ENCODE data around the gene KAZALD1.

KAZALD1 gene, protein sequence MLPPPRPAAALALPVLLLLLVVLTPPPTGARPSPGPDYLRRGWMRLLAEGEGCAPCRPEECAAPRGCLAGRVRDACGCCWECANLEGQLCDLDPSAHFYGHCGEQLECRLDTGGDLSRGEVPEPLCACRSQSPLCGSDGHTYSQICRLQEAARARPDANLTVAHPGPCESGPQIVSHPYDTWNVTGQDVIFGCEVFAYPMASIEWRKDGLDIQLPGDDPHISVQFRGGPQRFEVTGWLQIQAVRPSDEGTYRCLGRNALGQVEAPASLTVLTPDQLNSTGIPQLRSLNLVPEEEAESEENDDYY

GRCh38 chr10:101061624-101062231, at the start of gene KAZALD1:
KAZALD1 (plus strand) TSS chr10:101061989; CDS start chr10:101062593, 604 bp downstream.
- no peak for DNase-seq (ENCODE audit: low read depth)

DNA sequence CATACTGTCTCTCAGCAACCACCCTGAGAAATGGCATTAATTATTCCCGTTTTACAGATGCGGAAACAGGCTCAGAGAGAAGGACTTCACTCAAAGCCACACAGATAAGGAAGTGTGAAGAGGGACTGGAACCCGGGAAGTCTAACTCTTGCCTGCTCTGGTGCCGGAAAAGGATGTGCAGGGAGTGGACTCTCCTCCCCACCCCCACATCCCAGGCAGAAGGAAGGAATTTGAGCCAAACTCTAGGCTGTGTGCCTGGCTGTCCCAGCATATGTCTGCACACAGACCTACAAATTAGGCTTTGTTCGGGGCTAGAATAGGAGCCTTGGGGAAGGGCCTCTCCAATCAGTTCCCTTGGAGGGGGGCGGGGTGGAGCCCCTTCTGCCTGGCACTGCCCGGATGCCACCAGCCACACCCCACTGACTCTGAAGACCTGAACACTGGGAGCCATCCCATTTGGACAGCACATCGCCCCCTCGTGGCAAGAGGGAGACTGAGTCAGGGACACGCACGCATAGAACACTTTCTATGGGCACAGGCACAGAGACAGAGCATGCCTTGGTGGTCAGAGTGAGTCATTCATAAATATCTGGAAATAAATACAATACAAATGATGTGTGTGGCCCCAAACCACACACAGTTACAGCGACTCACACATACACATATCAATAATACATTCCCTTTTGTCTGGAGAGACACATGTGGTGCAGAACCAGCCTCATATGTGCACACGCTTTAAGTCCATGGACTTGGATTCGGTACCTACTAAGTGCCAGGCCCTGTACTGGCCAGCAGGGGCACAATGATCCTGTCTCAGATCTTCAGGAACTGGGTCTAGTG, 49.0 kb upstream of the KAZALD1 start:
- DNase-seq (ENCODE audit: low read depth), result peak; percentile 77

GRCh38 chr10:101013365-101013825, 48.4 kb upstream of the KAZALD1 start:
- no peak for DNase-seq (ENCODE audit: low read depth)

DNA sequence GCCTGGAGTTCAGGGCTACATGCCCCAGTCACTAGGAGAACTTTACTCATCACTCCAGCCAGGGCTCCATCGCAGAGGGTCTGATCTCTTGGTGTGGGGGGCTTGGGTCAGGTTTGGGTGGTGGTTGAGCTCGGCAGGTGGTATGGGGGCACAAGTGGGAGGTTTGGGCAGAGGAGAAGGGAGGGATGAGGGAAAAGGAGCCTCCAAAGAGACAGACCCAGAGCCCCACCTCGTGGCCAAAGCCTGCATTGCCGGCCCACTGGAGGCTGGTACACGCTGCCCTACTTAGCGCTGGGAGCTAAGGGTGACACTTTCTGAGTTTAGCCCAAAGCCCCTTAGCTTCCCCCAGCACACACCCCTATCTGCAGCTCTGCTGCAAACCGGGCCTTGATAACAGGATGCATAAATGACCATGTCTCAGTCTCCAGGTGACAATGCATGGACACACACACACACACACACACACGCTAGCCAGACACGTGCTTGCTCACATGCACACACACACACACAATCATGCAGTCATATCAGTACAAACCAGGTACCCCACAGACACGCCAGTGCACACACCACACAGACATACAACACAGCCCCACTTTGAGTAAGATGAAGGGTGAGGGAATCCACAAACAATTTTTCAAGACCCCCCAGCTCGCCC, 47.4 kb upstream of the KAZALD1 start:
- DNase-seq (ENCODE audit: low read depth), result no peak

DNA sequence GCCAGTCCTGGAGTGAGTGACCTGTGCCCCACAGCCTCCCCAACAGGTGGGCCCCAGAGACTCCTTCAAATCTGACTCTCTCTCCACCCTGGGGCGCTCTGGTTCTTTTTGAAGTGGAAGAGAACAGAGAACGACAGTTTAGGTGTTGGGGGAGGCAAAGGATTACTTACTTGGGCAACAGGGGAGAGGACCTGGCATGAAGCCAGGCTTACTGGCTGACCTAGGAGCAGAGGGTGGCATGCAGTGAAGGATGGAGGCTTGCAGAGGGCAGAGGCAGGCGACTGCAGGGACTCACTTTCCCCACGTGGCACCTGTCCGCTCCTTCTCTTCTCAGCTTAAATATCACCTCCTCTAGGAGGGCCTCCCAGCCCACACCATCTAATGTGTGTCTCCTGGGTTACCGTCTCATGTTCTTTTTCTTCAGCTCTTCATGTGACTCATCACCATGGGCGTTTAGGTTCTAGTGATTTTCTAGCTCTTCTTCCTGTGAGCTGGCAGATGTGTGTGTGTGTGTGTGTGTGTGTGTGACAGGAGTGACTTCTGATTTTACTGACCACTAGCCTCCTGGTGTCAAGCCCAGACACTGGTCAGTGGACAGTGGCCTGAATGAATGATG, 46.7 kb upstream of the KAZALD1 start:
- no peak for DNase-seq (ENCODE audit: low read depth)

GRCh38 chr10:101015582-101015973, 46.2 kb upstream of the KAZALD1 start:
- no peak for DNase-seq (ENCODE audit: low read depth)

DNA sequence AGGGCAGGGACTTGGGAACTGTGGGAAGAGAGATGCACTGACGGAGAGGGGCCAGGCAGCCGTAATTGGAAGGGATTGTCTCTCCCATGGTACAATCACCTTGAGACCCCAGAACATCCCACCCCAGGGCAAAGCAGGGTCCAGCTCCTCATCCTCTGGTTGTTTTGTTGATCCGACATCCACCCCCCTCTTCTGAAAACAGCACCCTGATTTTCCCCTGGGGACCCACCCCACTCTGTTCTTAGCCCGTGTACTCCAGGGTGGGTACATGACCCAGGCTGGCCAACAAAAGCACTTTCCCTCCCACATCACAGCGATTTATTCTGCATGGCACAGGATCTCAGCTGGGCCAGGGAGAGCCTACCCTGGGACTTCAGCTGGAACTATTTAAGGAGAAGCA, 45.0 kb upstream of the KAZALD1 start:
- no peak for DNase-seq (ENCODE audit: low read depth)

- no peak for DNase-seq (ENCODE audit: low read depth)
Observed at GRCh38 chr10:101018118-101018599, 43.6 kb upstream of the KAZALD1 start.

GRCh38 chr10:101018600-101019439, 43.0 kb upstream of the KAZALD1 start:
- DNase-seq (ENCODE audit: low read depth), result peak; percentile 62

- no peak for DNase-seq (ENCODE audit: low read depth)
Observed at GRCh38 chr10:101019440-101019703, 42.4 kb upstream of the KAZALD1 start.

DNA sequence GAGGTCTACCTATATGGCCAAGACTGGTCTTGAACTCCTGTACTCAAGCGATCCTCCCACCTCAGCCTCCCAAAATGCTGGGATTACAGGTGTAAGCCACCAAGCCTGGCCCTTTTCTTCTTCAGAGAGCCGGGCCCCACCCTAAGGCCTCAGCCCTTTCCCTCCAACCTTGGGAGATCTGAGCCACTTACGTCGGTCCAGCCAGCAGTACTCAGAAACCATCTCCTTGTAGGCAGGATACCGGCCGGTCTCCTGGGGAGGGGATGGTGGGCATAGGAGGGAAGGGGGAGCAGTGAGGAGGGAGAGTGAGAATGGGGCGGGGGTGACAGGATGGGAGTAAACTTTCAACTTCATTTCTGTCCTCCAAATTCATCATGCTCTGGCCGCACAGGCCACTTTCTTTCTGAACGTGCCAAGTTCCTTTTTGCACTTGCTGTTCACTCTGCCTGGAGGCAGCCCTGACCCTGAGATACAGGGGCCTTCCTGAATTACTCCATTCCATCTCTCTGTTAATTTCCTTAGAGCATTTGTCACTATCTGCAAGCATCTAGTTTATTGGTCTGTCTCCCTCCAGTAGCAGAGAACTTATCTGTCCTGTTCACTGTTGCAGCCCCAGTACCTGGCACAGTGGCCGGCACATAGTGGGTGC, 41.2 kb upstream of the KAZALD1 start:
- DNase-seq (ENCODE audit: low read depth), result no peak

GRCh38 chr10:101021239-101021638, 40.5 kb upstream of the KAZALD1 start:
- no peak for DNase-seq (ENCODE audit: low read depth)

DNA sequence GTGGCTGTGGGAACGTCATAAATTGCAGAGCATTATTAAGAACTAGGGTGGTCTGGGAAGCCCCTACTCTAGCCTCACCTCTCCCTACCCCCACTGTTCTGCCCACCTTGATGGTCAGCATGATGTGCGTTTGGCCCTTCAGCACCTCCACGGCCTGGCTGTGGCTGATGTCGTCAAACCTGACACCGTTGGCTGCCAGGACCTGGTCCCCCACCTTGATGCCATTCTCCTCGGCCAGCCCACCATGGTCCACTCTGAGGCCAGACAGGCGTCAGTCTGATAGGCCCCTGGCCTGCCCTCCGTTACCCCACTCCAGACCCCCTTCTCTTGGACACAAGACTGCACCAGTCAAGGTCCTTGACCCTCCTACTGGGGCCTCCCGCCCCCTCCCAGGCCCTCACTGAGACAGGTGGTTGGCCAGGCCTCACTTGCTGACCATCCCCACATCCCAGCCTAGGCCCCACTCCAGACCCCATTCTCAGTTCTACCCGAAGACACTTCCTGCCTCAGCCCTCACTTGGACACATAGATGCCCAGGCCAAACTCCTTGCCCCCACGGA, 40.0 kb upstream of the KAZALD1 start:
- no peak for DNase-seq (ENCODE audit: low read depth)

DNA sequence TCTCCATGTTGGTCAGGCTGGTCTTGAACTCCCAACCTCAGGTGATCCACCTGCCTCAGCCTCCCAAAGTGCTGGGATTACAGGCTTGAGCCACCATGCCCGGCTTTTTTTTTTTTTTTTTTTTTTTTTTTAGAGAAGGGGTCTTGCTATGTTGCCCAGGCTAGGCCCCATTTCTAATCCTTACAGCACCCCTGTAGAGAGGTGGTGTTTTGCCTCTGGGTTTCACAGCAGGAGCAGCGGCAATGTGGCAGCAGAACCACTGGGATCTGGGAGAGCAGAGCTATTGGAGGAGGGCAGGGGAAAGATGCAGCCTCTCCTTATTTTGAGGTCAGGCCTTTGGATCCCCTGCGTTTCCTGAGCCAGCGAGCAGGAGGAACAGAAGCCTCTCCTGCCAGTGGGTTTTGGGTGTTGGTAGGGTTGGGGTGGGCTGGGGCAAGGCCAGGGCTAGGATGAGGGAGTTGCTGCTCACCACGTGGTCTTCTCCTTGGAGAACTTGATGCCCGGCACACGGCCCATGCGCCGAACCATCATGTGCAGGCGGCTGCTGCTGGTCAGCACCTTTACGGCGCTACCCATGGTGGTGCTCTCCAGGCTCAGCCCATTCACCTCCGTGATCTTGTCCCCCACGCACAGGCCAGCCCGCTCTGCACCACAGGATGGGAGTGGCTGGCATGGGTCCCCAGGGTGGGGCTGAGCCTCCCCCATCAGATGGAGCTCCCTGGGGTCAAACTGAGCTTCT, 38.7 kb upstream of the KAZALD1 start:
- DNase-seq (ENCODE audit: low read depth), result no peak

GRCh38 chr10:101027106-101027720, 34.6 kb upstream of the KAZALD1 start:
- DNase-seq (ENCODE audit: low read depth), result no peak

DNA sequence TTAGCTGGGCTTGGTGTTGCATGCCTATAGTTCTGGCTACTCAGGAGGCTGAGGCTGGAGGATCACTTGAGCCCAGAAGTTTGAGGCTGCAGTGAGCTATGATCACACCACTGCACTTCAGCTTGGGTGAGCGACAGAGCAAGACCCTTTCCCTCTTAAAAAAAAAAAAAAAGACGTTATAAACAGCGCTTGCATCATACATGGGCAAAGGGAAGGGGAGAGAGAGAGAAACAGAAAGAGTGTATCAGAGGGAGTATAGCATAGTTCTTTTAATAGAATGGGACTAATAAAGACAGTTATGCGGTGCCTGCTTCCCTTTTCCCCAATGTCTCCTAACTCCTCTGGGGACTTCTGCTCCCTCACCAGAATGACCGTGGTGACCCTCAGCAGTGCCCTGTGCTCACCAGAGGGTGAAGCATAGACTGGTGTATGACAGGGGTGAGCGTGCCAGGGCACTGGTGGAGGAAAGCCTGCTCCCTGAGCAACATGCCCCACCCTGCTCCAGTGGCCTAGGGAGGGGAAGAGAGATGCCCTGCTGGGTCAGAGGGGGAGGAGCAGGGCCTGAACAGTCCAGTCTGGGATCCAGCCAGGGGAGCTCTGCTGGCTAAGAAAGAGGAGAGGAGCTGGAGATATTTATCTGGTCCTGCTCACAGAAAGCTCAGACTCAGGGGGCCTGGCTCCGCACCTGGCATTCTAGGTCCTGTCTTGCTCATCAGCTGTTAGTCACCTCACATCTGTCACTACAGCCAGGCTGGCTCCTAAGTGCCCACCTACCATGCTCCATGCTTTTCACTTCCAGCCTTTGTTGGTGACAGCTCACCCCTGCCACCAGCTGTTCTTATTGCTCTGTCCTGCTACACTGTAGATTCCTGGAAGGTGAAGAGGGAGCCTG, 33.1 kb upstream of the KAZALD1 start:
- no peak for DNase-seq (ENCODE audit: low read depth)

GRCh38 chr10:101029520-101030295, 32.1 kb upstream of the KAZALD1 start:
- DNase-seq (ENCODE audit: low read depth), result no peak
